Measurements from ENCODE around the gene FAR1.
A peak's percentile ranks its signal among the peaks of the same experiment; 100 is the strongest.
"Not testable (repeated sequence)": the region's sequence is repeated elsewhere in the genome, so short reads cannot be mapped to it uniquely, and the experiment has no call there.

Gene FAR1, protein sequence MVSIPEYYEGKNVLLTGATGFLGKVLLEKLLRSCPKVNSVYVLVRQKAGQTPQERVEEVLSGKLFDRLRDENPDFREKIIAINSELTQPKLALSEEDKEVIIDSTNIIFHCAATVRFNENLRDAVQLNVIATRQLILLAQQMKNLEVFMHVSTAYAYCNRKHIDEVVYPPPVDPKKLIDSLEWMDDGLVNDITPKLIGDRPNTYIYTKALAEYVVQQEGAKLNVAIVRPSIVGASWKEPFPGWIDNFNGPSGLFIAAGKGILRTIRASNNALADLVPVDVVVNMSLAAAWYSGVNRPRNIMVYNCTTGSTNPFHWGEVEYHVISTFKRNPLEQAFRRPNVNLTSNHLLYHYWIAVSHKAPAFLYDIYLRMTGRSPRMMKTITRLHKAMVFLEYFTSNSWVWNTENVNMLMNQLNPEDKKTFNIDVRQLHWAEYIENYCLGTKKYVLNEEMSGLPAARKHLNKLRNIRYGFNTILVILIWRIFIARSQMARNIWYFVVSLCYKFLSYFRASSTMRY

DNA sequence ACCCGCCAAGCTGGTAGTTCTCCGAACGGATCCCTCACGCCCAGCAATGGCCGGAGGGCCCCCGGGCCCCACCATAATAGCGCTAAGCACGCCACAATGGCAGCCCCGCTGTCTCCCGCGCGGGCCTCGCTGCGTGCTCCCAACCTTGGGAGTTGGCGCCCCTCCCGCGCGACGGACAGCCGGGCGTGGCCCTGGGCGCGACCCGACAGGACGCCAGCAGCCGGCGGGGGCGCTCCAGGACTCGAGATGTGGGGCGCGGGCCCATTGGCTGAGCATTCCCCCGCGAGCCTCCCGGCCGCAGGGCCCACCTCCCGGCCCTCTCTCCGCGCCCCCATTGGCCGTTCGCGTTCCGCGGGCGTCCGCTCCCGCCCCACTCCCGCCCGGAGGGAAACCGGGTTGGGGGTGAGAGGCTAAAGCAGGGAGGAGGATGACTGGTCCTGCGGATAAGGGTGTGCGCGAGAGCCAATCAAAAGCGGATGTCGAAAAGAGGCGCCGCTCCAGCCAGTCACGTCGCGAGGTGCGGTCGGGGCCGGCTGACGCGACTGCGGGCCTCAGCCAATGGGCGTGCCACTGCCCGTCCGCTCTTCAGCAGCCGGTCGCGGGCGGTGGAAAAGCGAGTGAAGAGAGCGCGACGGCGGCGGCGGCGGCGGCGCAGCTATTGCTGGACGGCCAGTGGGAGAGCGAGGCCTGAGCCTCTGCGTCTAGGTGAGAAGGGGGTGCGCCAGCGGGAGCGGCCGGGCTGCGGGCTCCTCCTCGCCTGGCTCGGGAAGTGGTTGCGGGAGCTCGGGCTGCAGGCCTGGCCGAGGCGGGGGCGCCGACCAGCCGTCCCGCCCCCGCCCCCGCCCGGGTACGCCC is at the start of gene FAR1:
TSS of gene FAR1 (plus strand) at position 567 of the 855 bp plus-strand sequence. CDS start 26,098 bp downstream, outside the sequence.
- peak; percentile 99 for DNase-seq

DNA sequence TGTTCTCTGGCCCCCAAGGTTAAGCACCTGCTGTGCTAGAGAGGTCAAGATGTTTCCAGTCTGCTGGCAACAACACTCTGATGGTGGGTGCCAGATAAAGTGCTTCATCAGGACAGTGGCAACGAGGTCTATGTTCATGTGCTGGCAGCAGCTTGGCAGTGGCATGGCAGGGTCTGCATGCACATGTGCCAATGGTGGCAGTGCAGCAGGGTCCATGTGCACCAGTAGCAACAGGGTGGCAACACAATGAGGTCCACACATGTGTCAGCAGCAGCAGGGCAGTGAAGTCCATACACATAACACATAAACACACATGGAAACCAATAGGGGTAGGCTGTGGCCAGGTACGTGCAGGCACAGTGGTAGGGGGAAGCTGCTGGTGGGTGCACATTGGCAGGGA is 48.4 kb upstream of the FAR1 start:
- DNase-seq, result no peak

DNA sequence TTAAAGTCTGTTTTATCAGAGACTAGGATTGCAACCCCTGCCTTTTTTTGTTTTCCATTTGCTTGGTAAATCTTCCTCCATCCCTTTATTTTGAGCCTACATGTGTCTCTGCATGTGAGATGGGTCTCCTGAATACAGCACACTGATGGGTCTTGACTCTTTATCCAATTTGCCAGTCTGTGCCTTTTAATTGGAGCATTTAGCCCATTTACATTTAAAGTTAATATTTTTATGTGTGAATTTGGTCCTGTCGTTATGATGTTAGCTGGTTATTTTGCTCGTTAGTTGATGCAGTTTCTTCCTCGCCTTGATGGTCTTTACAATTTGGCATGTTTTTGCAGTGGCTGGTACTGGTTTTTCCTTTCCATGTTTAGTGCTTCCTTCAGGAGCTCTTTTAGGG is 41.6 kb upstream of the FAR1 start:
- not testable (repeated sequence) for DNase-seq

DNA sequence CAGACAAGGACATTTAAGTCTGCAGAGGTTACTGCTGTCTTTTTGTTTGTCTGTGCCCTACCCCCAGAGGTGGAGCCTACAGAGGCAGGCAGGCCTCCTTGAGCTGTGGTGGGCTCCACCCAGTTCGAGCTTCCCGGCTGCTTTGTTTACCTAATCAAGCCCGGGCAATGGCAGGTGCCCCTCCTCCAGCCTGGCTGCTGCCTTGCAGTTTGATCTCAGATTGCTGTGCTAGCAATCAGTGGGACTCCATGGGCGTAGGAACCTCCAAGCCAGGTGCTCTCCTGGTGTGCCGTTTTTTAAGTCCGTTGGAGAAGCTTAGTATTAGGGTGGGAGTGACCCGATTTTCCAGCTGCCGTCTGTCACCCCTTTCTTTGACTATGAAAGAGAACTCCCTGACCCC is 39.8 kb upstream of the FAR1 start:
- not testable (repeated sequence) for DNase-seq

DNA sequence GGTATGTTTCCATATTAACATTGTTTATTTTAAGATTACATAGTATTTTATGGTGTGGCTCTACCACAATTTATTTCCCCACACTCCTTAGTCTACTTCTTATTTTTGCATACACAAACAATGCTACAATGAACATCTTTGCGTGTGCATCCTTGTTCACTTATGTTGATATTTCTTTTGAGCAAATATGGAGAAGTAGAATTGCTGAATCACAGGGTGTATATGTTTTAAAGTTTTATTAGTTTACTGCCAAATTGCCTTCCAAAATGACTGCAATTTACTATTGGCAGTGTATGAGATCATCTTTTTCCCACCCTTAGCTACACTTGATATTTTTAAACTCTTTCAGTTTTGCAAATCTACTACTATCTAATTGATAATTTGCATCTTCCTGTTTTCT is 38.7 kb upstream of the FAR1 start:
- DNase-seq, result no peak

DNA sequence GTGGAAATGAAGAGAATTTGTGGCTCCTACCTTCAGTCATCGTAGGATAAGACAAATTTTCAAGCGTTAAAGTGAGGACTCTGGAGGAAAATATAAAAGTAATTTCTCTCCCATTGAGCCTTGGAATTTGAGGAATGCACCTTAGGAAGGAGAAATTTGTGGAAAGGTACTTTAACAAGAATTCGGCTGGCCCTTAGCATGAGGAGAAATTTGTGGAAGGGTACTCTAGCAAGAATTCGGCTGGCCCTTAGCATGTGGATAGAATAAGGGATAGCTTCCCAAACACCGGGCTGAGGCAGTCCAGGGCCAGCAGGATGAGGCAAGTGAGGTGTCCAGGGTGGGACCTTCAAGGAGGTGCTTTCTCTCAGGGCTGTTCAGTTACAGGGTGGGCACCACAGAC is 33.2 kb upstream of the FAR1 start:
- no peak for DNase-seq

DNA sequence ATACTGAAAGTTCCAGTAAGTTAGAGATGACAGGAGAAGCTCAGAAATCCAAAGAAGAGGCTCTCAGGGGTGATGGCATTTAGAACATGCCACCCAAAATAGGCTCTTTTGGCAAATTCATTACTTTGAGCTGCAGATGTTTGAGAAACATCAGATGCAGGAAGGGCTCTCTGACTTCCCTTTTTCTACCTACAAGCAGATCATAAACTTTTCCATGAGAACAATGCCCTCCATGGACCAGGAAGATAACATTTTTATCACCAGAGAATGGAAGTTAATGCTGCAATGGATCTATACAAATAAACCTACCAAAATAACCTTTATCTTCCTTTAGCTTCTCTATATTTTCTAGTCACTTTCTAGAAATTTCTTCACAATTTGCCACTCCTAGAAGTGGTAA is 32.7 kb upstream of the FAR1 start:
- DNase-seq, result no peak

DNA sequence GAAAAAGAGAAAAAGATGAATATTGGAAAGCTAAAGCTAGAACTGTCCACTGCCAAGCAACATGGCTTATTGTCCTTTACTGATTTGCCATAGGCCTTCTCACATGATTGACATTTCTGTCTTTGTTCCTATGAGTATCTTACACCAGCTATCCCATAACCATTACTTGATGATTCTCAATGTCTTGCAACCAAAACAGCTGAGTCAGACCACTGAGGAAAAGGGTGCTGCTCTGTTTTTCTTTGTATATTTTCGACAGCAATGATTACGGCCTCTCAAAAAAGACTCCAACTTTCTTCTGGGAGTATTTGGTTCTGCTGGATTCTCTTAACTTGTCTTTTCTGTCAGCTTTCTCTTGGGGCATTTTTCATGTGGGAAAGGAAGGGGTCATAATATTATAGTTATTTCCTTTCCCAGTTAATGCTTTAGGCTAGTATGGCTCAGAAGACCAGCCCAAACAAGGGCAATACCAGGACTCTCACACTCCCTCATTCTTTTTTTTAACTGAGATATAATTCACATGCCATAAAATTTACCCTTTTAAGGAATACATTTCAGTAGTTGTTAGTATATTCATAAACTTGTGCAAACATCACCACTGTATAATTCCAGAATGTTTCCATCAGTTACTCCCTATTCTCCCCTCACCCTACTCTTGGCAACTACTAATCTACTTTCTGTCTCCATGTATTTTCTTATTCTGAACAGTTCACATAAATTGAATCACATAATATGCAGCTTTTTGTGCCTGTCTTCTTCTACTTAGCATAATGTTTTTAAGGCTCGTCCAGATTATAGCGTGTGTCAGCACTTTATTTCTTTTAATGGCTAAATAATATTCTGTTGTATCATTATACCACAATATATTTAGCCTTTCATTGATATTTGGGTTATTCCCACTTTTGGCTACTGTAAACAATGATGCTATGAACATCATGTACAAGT is 31.1 kb upstream of the FAR1 start:
- no peak for DNase-seq

DNA sequence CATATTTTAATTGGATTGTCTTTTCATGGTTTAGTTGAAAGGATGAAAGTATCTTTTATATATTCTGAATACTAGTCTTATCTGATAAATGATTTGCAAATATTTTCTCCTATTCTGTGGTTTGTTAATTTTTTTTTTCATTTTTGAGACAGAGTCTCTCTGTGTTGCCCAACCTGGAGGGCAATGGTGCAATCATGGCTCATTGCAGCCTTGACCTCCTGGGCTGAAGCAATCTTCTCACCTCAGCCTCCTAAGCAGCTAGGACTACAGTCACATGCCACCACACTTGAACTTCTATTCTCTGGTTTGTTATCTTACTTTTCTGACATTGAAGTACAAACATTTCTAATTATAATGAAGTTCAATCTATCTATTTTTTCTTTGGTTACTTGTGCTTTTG is 30.0 kb upstream of the FAR1 start:
- DNase-seq, result no peak

DNA sequence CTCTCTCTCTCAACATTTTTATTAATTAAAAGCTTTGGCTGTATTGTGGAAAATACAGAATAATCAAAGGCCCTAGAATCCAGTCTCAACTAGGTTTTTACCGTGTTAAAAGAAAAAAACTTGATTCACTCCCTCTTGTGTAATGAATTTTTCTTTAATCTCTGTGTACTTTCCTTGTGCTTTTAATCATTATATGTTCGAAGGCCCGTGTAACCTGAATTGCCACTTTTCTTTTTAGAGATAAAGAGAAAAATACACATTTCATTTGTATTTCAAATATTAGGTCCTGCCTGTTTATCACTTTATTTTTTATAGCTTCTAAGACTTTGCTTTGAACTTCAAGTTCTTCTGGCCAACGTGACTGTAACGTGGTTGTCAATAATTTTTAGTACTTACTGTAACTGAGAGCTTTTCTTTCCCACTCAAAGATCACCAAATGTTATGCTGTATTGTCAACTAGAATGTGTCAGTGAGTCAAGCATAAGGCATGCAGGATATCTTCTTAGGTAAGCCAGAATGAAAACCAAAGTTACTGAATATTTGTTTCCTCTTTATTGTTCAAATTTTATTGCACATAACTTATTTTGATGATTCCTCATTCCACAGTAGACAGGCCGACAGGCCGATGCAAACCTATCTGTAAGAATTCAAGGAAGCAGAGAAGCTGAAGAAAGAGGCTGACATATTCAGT is 23.3 kb upstream of the FAR1 start:
- DNase-seq, result peak; percentile 4

DNA sequence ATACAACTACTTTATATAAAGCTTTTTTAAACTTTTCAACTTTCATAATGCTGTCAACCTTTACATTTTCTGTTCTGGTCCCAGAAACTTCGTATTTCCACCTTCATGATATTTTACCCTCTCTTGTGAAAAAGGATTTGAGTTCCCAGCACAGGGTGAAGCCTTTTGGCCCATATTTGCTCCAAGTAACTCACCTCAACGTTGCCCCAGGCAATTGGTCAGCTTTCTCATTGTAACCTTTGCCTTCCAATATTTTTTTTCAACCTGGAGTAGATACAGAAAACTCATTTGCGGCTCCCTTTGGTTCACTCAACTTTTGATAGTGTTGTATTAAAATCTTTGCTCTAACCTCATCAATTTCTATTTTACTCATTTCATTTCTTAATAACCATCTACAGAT is 21.1 kb upstream of the FAR1 start:
- DNase-seq, result no peak

DNA sequence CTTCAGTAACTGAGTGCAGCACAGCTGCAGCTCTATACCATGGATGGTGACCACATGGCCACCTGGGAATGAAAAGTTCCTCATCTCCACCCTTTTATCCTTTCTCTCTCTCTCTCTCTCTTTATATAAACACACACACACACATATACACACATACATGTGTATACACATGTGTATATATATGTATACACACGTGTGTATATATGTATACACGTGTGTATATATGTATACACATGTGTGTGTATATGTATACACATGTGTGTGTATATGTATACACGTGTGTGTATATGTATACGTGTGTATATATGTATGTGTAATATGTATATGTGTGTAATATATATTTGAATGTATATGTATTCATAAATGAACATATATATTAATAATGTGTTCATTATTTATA is 18.8 kb upstream of the FAR1 start:
- DNase-seq, result no peak

DNA sequence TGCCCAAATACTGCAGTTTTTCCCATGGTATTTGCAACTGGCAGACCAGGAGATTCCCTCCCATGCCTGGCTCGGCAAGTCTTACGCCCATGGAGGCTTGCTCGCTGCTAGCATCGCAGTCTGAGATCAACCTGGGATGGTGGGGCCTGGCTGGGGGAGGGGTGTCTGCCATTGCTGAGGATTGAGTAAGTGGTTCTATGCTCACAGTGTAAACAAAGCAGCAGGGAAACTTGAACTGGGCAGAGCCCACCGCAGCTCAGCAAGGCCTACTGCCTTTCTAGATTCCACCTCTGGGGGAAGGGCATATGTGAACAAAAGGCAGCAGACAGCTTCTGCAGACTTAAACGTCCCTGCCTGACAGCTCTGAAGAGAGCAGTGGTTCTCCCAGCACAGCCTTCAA is 17.0 kb upstream of the FAR1 start:
- not testable (repeated sequence) for DNase-seq

DNA sequence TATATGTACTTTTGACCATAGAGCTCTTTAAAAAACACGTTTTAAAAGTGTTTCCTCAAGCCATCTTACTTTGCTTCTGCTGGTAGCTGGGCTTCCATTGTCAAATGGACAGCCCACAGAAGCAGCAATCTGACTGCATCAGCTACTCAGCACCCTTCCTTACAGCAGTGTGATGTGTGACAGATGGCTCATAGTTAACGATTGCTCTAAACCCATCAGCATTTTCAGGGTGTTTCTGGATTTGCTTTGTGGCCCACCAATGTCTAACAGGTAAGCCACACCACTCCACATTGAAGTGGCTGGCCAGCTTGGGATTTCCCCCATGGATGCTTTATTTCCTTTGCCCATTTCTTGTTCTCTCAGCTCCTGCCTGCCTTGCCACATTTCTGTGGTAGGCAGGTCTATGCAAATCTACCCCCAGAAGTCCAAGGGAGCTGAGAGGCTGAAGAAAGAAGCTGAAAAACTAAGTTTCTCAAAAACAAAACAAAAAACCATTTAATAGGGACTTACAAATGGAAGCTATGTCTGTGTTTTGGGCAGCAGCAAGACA is 7.3 kb upstream of the FAR1 start:
- DNase-seq, result no peak

DNA sequence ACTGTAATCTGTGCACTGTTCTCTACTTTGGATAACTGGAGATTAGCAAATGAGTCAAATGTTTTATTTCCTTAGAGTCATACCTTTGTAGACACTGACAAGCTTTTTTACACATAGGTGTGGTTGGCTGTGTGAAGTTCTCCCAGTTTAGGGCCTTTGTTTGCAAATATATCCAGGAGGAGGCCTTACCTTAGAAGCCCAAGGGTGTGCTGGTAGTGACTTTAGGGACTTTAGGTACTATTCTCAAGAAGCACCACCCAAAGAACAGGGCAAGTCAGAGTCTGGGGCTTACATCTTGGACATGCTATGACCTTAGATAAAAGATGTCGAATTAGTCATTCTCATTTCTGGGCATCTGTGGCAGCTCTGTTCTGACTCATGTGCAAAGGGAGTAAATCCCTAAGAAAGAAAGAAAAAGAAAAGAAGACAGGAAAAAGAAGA is 4.8 kb upstream of the FAR1 start:
- DNase-seq, result peak; percentile 40

DNA sequence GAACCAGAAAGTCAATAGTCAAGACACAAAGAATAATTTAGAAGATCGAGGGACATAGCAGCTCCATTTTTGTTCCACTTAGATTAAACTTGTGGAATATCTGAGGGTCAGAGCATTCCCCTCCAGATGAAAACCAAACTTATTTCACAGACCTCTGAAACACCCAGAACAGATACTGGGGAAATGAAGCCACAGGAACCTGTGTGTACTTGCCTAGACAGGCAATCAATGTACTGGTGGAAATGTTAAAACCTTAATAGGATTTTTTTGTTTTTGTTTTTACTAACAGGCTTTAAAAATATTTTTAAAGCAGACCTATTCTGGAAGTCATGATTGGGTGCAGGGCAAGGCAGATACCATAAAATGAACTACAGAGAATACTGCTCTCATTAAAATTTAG is 4.1 kb upstream of the FAR1 start:
- DNase-seq, result no peak

DNA sequence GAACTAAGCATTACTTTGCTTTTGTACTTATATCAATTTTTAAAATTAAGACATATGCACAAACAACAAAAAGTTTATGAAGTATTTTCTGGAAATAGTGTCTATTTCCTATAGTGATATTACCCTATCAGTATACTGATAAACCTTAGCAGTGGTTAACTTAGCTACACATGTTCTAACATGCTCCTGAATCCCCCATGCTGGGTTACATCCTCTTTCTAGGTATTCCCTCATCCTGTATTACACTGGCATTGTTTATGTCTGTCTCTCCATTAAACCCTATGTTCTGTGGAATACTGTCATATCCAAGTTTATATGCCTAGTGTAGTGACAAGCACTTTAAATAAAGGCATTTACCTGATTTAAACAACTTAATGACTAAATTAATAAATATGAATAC is 1.8 kb upstream of the FAR1 start:
- no peak for DNase-seq

DNA sequence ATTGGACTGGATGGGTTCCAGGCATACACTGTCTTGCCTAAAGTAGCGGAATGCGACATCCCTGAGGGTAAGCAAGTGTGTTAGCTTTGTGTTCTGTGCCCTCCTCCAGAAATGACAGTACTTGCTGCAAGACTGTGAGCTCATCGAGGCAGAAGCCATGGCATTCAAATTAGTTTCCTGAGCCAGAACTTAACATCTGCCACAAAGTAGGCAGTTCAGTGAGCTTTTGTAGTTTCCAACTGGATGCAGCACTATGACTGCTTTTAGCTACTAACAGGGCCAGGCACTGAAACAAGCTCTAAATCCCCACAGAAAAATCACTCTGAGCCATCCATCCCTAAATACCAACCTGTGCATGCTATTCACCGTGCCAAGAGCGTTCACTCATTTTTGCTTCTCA is 1.2 kb upstream of the FAR1 start:
- peak; percentile 31 for DNase-seq

DNA sequence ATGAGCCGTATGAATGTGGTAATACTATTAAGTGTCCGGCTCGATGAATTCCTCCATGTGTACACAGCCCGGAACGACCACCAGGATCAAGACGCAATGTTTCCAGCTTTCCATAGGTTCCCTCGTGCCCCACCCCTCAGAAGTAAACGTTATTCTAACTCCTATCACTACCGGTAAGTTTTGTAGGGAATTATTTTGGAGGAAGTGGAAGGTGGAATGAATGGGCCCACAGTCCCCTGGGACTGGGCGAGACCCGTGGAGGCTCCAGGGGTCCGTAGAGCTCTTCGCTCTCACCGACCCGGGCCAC is 720 bp upstream of the FAR1 start:
- DNase-seq, result no peak

DNA sequence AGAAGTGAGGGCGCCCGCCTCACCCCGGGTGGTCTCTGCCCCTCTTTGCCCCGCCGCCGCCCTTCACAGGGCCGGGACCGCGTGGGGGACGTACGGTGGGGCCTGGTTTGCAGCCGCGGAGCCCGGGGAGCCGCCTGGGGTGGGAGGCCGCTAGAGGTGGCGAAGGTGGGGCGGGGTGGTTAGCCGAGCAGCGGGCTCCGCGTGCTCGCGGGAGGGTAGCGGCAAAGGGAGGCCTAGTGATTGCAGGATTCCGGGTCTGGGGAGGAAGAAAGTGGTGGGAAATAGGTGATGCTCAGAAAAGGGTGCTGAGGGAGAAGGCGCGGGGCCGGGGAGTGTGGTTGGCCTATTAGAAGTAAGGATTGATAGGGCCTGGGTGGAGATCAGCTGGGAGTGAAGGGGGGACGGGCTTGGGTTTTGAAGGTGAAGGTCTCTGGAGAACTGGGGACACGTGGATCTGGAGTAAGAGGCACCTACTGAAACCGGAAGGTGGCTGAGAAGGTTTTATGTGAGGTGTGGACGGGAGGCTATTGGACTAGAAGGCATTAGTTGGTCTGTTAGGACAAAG is 571 bp downstream of the FAR1 start:
- peak; percentile 31 for DNase-seq

Data from EL (cell line).